NCI-H1694 (cell line): ENCODE measurements around the gene JHY.

Experiments used
- DNase-seq: peaks from one replicate; lab custom pipeline; 2025; lab: John Stamatoyannopoulos, UW

The JHY gene

GRCh38 chr11:122872046-122872445 is 10.5 kb upstream of the JHY start:
- DNase-seq, result no peak

- DNase-seq, result no peak
Measured at GRCh38 chr11:122874991-122875390, 7.6 kb upstream of the JHY start.

- no peak for DNase-seq
Measured at GRCh38 chr11:122877732-122878131, 4.8 kb upstream of the JHY start.

GRCh38 chr11:122879785-122880184 is 2.8 kb upstream of the JHY start:
- DNase-seq, result no peak

- no peak for DNase-seq
Measured at GRCh38 chr11:122882857-122883645, 492 bp downstream of the JHY start.

GRCh38 chr11:122883646-122883979 is 1.1 kb downstream of the JHY start:
- DNase-seq, result no peak

GRCh38 chr11:122888162-122888561 is 5.6 kb downstream of the JHY start:
- DNase-seq, result no peak

GRCh38 chr11:122893131-122893530 is 10.6 kb downstream of the JHY start:
- DNase-seq, result peak; percentile 23

GRCh38 chr11:122895563-122895962 is 13.0 kb downstream of the JHY start:
- no peak for DNase-seq

- DNase-seq, result no peak
Measured at GRCh38 chr11:122897606-122898210, 15.1 kb downstream of the JHY start.

- no peak for DNase-seq
Measured at GRCh38 chr11:122898799-122899198, 16.2 kb downstream of the JHY start.

GRCh38 chr11:122900587-122901202 is 18.1 kb downstream of the JHY start:
- DNase-seq, result no peak

GRCh38 chr11:122902951-122903350 is 20.4 kb downstream of the JHY start:
- DNase-seq, result no peak

- no peak for DNase-seq
Measured at GRCh38 chr11:122910775-122911174, 28.2 kb downstream of the JHY start.

- no peak for DNase-seq
Measured at GRCh38 chr11:122917311-122917710, 34.8 kb downstream of the JHY start.

- no peak for DNase-seq
Measured at GRCh38 chr11:122918734-122919133, 36.2 kb downstream of the JHY start.

GRCh38 chr11:122920579-122920978 is 38.0 kb downstream of the JHY start:
- no peak for DNase-seq

GRCh38 chr11:122922893-122923292 is 40.3 kb downstream of the JHY start:
- no peak for DNase-seq

- DNase-seq, result no peak
Measured at GRCh38 chr11:122923302-122923701, 40.7 kb downstream of the JHY start.

GRCh38 chr11:122931510-122931909 is 49.0 kb downstream of the JHY start:
- DNase-seq, result no peak

GRCh38 chr11:122933416-122933815 is 50.9 kb downstream of the JHY start:
- no peak for DNase-seq

GRCh38 chr11:122937983-122938382 is 55.4 kb downstream of the JHY start:
- DNase-seq, result no peak

GRCh38 chr11:122938557-122938956 is 56.0 kb downstream of the JHY start:
- DNase-seq, result no peak
